Keratinocyte (primary cell): ENCODE data around the gene CRYM. TPM values are rescaled to one million over a fixed set of nuclear protein-coding genes. Genes with fewer than 3 reads are reported as not detected.

Source experiments
- DNase-seq: peaks from one replicate; pipeline ENCODE4 v3.0.0-alpha.2; 2011; ENCODE audit warnings: low read depth, missing footprints, low spot score
- FAIRE-seq: peaks from 2 replicates; lab custom pipeline; 2011; peaks lifted over from hg19 to GRCh38; lab: Jason Lieb, UNC
- H2AFZ ChIP-seq: 2 replicates; pipeline ENCODE4 v1.6.0; 2012; ENCODE audit warnings: low read length, control low read depth, inconsistent platforms; ENCODE audit not compliant: control insufficient read depth
- H3K27ac ChIP-seq: 2 replicates; pipeline ENCODE4 v1.5.1; 2011; ENCODE audit warnings: low read length; ENCODE audit not compliant: control insufficient read depth, insufficient read depth
- H3K27me3 ChIP-seq: 3 replicates; pipeline ENCODE4 v1.6.0; 2011; ENCODE audit warnings: low read length; ENCODE audit not compliant: control insufficient read depth, insufficient read depth; ENCODE audit errors: extremely low read depth
- H3K36me3 ChIP-seq, 2 experiments: 2 replicates in 1 of 2; 3 replicates in 1 of 2; pipeline ENCODE4 v1.5.1; 2011; ENCODE audit warnings: low read length in 2 of 2, mild to moderate bottlenecking in 1 of 2; ENCODE audit not compliant: control insufficient read depth in 2 of 2, insufficient read depth in 2 of 2; ENCODE audit errors: extremely low read depth in 1 of 2
- H3K4me1 ChIP-seq: 3 replicates; pipeline ENCODE4 v1.5.1; 2011; ENCODE audit warnings: low read length; ENCODE audit not compliant: control insufficient read depth, insufficient read depth; ENCODE audit errors: extremely low read depth
- H3K4me2 ChIP-seq: 3 replicates; pipeline ENCODE4 v1.6.0; 2011; ENCODE audit warnings: low read depth, low read length; ENCODE audit not compliant: control insufficient read depth, insufficient read depth; ENCODE audit errors: extremely low read depth
- H3K4me3 ChIP-seq, 3 experiments: fragments of 200-600 bp in 1 of 3; sonication (generic) in 1 of 3; 2 replicates in 2 of 3; 3 replicates in 1 of 3; pipeline ENCODE4 v1.5.1; 2011 to 2016; ENCODE audit warnings: low read length in 3 of 3, mild to moderate bottlenecking in 3 of 3, control low read depth in 2 of 3, inconsistent platforms in 1 of 3, low read depth in 1 of 3, mixed read lengths in 1 of 3, mixed run types in 1 of 3, moderate library complexity in 1 of 3; ENCODE audit not compliant: control insufficient read depth in 2 of 3, insufficient read depth in 2 of 3; ENCODE audit errors: extremely low read depth in 1 of 3
- H3K79me2 ChIP-seq: 2 replicates; pipeline ENCODE4 v1.6.0; 2012; ENCODE audit warnings: low read length; ENCODE audit not compliant: control insufficient read depth, insufficient read depth
- H3K9ac ChIP-seq: 3 replicates; pipeline ENCODE4 v1.6.0; 2011; ENCODE audit warnings: low read length; ENCODE audit not compliant: control insufficient read depth, insufficient read depth; ENCODE audit errors: extremely low read depth
- H3K9me1 ChIP-seq: 3 replicates; pipeline ENCODE4 v1.6.0; 2011; ENCODE audit warnings: low read length; ENCODE audit not compliant: control insufficient read depth, insufficient read depth; ENCODE audit errors: extremely low read depth
- H3K9me3 ChIP-seq: 2 replicates; pipeline ENCODE4 v1.5.1; 2012; ENCODE audit warnings: low read depth, low read length; ENCODE audit not compliant: control insufficient read depth
- H4K20me1 ChIP-seq: 3 replicates; pipeline ENCODE4 v1.6.0; 2011; ENCODE audit warnings: low read length; ENCODE audit not compliant: control insufficient read depth, insufficient read depth; ENCODE audit errors: extremely low read depth
- CTCF ChIP-seq, 3 experiments: IDR thresholded peaks in 1 of 3; conservative IDR thresholded peaks in 1 of 3; optimal IDR thresholded peaks in 1 of 3; 2 replicates in 2 of 3; 3 replicates in 1 of 3; pipeline versions ENCODE3 to v1.5.1; 2011; ENCODE audit warnings: low read length in 3 of 3, mild to moderate bottlenecking in 3 of 3, moderate library complexity in 2 of 3, control low read depth in 1 of 3, inconsistent platforms in 1 of 3; ENCODE audit not compliant: insufficient read depth in 2 of 3; ENCODE audit errors: extremely low read depth in 1 of 3
- EZH2 ChIP-seq: IDR thresholded peaks from one replicate; pipeline ENCODE4 v1.6.1; 2012; ENCODE audit warnings: inconsistent platforms, mild to moderate bottlenecking, low read length, moderate library complexity
- dilution Hi-C: fragments of 300-500 bp; cut with MboI; formaldehyde crosslinking; loops from one replicate; pipeline ENCODE4 v1.7.0; 2020; ENCODE audit warnings: low sequenced_read_pairs; ENCODE audit not compliant: extremely low pct_ligation_motif_present
- polyA plus RNA-seq, 5 experiments: library from polyadenylated mRNA; depleted of rRNA in 3 of 5; stranded (reverse) in 3 of 5; stranded (forward) in 1 of 5; unstranded in 1 of 5; fragments of >200 nt; gene quantifications; 1 replicate in 1 of 5; 2 replicates in 3 of 5; 3 replicates in 1 of 5; pipeline versions ENCODE4 v1.2.1 to v1.2.3, GENCODE V29; 2011 to 2012; ENCODE audit warnings: missing spikeins in 2 of 5, low read depth in 1 of 5, low replicate concordance in 1 of 5

CRYM gene
- polyA plus RNA-seq, 1 donor (not counting 4 experiments of a cell fraction or from before 2014, with no cell fraction given) = 0.18 TPM

- Histone ChIP-seq H3K36me3 (no peaks in the 10 kb centered on the region), H3K27me3 (peaks cover 3% of the 10 kb centered on the region), H2AFZ (no peak overlapping the region), H3K27ac (no peak overlapping the region), H3K4me2 (no peak overlapping the region), H3K4me1 (no peaks in the 10 kb centered on the region), H3K9me1 (no peaks in the 10 kb centered on the region), H3K79me2 (no peaks in the 10 kb centered on the region), H3K9ac (no peak overlapping the region), H3K4me3 (no peak overlapping the region), H4K20me1 (no peaks in the 10 kb centered on the region), H3K9me3 (no peaks in the 10 kb centered on the region)
- dilution Hi-C loops = no loop called here
- no peak for DNase-seq
- FAIRE-seq = no peak
- no peak for TF ChIP-seq EZH2
- no peak for TF ChIP-seq CTCF (optimal IDR thresholded peaks at IDR 0.05 in 1 of 3, IDR thresholded peaks at IDR 0.05 in 1 of 3, conservative IDR thresholded peaks at IDR 0.05 in 1 of 3; ENCODE audit: extremely low read depth in 1 of 3, insufficient read depth in 2 of 3, low read length in 3 of 3)
Observed at GRCh38 chr16:21233045-21233520, 45.0 kb downstream of the CRYM start.

GRCh38 chr16:21228361-21228872, 49.7 kb downstream of the CRYM start:
- H4K20me1 ChIP-seq = no peaks in the 10 kb centered on the region
- FAIRE-seq (no peak), DNase-seq (no peak)
- H3K9me3 ChIP-seq = no peaks in the 10 kb centered on the region
- H3K36me3 ChIP-seq = no peaks in the 10 kb centered on the region
- no peaks in the 10 kb centered on the region for H3K4me1 ChIP-seq
- no peak overlapping the region for H3K4me2 ChIP-seq
- peaks cover 7% of the 10 kb centered on the region for H3K27me3 ChIP-seq
- dilution Hi-C loops = no loop called here
- H3K9ac ChIP-seq = no peak overlapping the region
- no peaks in the 10 kb centered on the region for H3K9me1 ChIP-seq
- H3K4me3 ChIP-seq = no peak overlapping the region
- no peaks in the 10 kb centered on the region for H3K79me2 ChIP-seq
- H2AFZ ChIP-seq = no peak overlapping the region
- H3K27ac ChIP-seq = no peak overlapping the region
- no peak for TF ChIP-seq CTCF (optimal IDR thresholded peaks at IDR 0.05 in 1 of 3, IDR thresholded peaks at IDR 0.05 in 1 of 3, conservative IDR thresholded peaks at IDR 0.05 in 1 of 3; ENCODE audit: extremely low read depth in 1 of 3, insufficient read depth in 2 of 3, low read length in 3 of 3)
- TF ChIP-seq EZH2 = no peak
